DOHH2 (cell line): ENCODE measurements around the gene DAPK2.

Source experiments
- H3F3A ChIP-seq: fragments of 200-600 bp; sonication (generic), shearing (Covaris generic); 2 replicates; pipeline ENCODE4 v1.6.0; 2016; ENCODE audit warnings: antibody characterized with exemption, mild to moderate bottlenecking; ENCODE audit not compliant: control insufficient read depth, insufficient read depth
- H3K27ac ChIP-seq: fragments of 200-600 bp; sonication (generic); 2 replicates; pipeline ENCODE4 v1.5.1; 2014; ENCODE audit warnings: low read depth, mild to moderate bottlenecking, low read length, moderate library complexity
- H3K27me3 ChIP-seq: fragments of 200-600 bp; sonication (generic); 2 replicates; pipeline ENCODE4 v1.6.1; 2014; ENCODE audit warnings: mild to moderate bottlenecking, low read length, mixed read lengths; ENCODE audit not compliant: control insufficient read depth
- H3K36me3 ChIP-seq: fragments of 200-600 bp; sonication (generic); 2 replicates; pipeline ENCODE4 v1.6.1; 2014; ENCODE audit warnings: mild to moderate bottlenecking, low read length, moderate library complexity, mixed read lengths; ENCODE audit not compliant: control insufficient read depth
- H3K4me1 ChIP-seq: fragments of 200-600 bp; sonication (generic); 2 replicates; pipeline ENCODE4 v1.6.1; 2014; ENCODE audit warnings: mild to moderate bottlenecking, low read length, mixed read lengths; ENCODE audit not compliant: control insufficient read depth
- H3K4me2 ChIP-seq: fragments of 200-600 bp; sonication (generic); 2 replicates; pipeline ENCODE4 v1.6.0; 2014; ENCODE audit warnings: mild to moderate bottlenecking, low read length, moderate library complexity
- H3K4me3 ChIP-seq: fragments of 200-600 bp; sonication (generic); 2 replicates; pipeline ENCODE4 v1.5.1; 2014; ENCODE audit warnings: mild to moderate bottlenecking, low read length, mixed read lengths
- H3K79me2 ChIP-seq: fragments of 200-600 bp; sonication (generic); 2 replicates; pipeline ENCODE4 v1.6.1; 2014; ENCODE audit warnings: mild to moderate bottlenecking, low read length, mixed read lengths; ENCODE audit not compliant: control insufficient read depth
- H3K9me2 ChIP-seq: fragments of 200-600 bp; sonication (generic); replicated peaks from 2 replicates; pipeline ENCODE4 v1.6.1; 2014; ENCODE audit warnings: mild to moderate bottlenecking, low read length, mixed read lengths; ENCODE audit not compliant: control insufficient read depth
- H3K9me3 ChIP-seq: fragments of 200-600 bp; sonication (generic); 2 replicates; pipeline ENCODE4 v1.6.1; 2014; ENCODE audit warnings: antibody characterized with exemption, low read length, mixed read lengths; ENCODE audit not compliant: control insufficient read depth, insufficient read depth
- H4K20me1 ChIP-seq: fragments of 200-600 bp; sonication (generic); 2 replicates; pipeline ENCODE4 v1.6.0; 2014; ENCODE audit warnings: low read depth, mild to moderate bottlenecking, antibody characterized with exemption, low read length, moderate library complexity; ENCODE audit not compliant: control insufficient read depth, insufficient read depth
- CTCF ChIP-seq: fragments of 200-600 bp; sonication (generic); IDR thresholded peaks from one replicate; pipeline ENCODE4 v1.5.1; 2014; ENCODE audit warnings: antibody characterized with exemption, mild to moderate bottlenecking, low read depth, low read length; ENCODE audit not compliant: poor library complexity, severe bottlenecking
- EZH2phosphoT487 ChIP-seq: fragments of 200-600 bp; sonication (generic); IDR thresholded peaks from 2 replicates; pipeline ENCODE4 v1.6.1; 2017; ENCODE audit warnings: borderline replicate concordance, mild to moderate bottlenecking, antibody characterized with exemption, low read length, moderate library complexity, mixed read lengths

DAPK2 gene

GRCh38 chr15:64046421-64047153, at the start of gene DAPK2:
Gene DAPK2 (minus strand): TSS chr15:64046485. CDS start chr15:64040261, 6,224 bp downstream.
- no peak within 1 kb of the TSS for H3K27ac ChIP-seq
- no peaks in the 10 kb centered on the region for H3F3A ChIP-seq
- no peaks in the 10 kb centered on the region for H3K79me2 ChIP-seq
- H4K20me1 ChIP-seq, result no peaks in the 10 kb centered on the region
- no peaks in the 10 kb centered on the region for H3K36me3 ChIP-seq
- H3K9me2 ChIP-seq, result no peaks in the 10 kb centered on the region
- TF ChIP-seq EZH2phosphoT487, result no peak
- TF ChIP-seq CTCF, result peak; percentile 73
- H3K4me2 ChIP-seq, result peak within 1 kb of the TSS; percentile 80
- H3K4me1 ChIP-seq, result peaks cover 13% of the 10 kb centered on the region
- no peaks in the 10 kb centered on the region for H3K9me3 ChIP-seq
- peak within 1 kb of the TSS; percentile 66 for H3K4me3 ChIP-seq
- peaks cover 32% of the 10 kb centered on the region for H3K27me3 ChIP-seq

DNA sequence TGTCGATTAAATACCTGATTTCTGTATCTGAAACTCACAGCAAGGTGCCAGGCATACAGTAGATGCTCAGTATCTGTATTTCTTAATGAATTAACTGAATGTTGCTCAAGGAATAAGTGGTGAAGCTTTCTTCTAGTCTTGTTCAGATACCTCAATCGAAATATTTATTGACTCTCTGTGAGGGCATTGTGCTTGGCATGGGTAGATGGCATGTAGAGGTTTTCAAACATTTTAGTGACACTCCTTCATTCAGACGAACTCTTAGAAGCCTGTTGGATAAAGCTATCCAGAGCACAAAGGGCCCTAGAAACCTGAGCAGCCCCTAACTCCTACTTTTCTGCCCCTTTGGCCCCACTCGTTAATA, 49.1 kb upstream of the DAPK2 start:
- H3K4me3 ChIP-seq, result peak overlapping the region; percentile 83
- peaks cover 17% of the 10 kb centered on the region for H3K36me3 ChIP-seq
- H3K27me3 ChIP-seq, result no peaks in the 10 kb centered on the region
- peaks cover 6% of the 10 kb centered on the region for H4K20me1 ChIP-seq
- peak overlapping the region; percentile 87 for H3K4me2 ChIP-seq
- peaks cover 6% of the 10 kb centered on the region; the same call in 1 of the 2 replicates for H3F3A ChIP-seq
- no peaks in the 10 kb centered on the region for H3K9me2 ChIP-seq
- H3K79me2 ChIP-seq, result peaks cover 95% of the 10 kb centered on the region
- H3K9me3 ChIP-seq, result no peaks in the 10 kb centered on the region
- no peak for TF ChIP-seq CTCF
- TF ChIP-seq EZH2phosphoT487, result no peak
- peaks cover 61% of the 10 kb centered on the region for H3K4me1 ChIP-seq
- H3K27ac ChIP-seq, result 0 out of 2 replicates have a peak overlapping the region, but pooled peaks have one; percentile 80

DNA sequence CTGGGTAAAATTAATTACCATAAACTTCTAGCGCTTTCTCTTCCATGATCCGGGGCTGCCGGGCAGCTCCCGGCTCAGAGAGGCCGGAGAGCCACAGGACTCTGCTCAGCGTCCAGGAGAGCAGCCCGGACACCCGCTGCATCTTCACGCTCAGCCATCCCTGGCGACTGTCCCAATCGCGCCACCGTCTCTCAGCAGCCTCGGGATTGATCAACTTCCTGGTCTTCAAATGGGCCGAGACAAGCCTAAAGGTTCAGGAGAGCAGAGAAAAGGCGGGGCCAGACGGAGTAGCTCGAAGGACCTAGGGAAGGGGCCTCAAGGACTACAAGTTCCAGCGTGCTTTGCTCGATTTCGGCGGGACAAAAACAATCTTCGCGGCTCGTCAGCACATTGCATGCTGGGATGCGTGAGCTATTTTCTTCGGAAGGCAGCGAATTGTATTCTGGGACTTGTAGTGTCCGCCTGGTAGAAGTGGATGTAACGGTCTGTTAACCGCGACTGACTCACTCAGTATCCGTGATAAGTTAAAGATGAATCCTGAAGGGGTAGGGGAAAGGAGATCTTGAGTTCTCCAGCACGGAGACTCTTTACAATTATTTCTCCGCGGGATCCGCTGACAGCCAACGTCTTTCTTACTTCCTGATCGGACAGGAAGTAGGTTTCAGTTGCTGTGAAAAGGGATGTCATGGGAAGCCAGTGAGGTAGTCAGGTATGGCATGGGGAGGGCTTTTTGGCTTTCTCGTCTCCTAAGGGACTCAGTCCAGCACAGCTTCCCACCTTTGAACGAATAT, 47.5 kb upstream of the DAPK2 start, which contains the start of gene CIAO2A:
Gene CIAO2A (minus strand): TSS at position 212 of the 791 bp plus-strand sequence. CDS start 70 bp downstream, at position 142.
- Histone ChIP-seq H3K36me3 (peaks cover 33% of the 10 kb centered on the region), H3F3A (peaks cover 6% of the 10 kb centered on the region; the same call in 1 of the 2 replicates), H3K9me3 (no peaks in the 10 kb centered on the region), H3K4me1 (peaks cover 63% of the 10 kb centered on the region), H3K27ac (peak within 1 kb of the TSS; percentile 80), H3K4me3 (peak within 1 kb of the TSS; percentile 83), H3K27me3 (no peaks in the 10 kb centered on the region), H3K4me2 (peak within 1 kb of the TSS; percentile 87), H3K9me2 (no peaks in the 10 kb centered on the region), H3K79me2 (peaks cover 95% of the 10 kb centered on the region), H4K20me1 (peaks cover 6% of the 10 kb centered on the region; the same call in 1 of the 2 replicates)
- TF ChIP-seq EZH2phosphoT487, result no peak
- no peak for TF ChIP-seq CTCF
